ENCODE data around the gene OPHN1. TPM values are rescaled to one million over a fixed set of nuclear protein-coding genes. Genes with fewer than 3 reads are reported as not detected.

Gene OPHN1
- total RNA-seq, 6 donors from 2014 or later, result 10.0 to 40.9 (median 10.8) TPM

DNA sequence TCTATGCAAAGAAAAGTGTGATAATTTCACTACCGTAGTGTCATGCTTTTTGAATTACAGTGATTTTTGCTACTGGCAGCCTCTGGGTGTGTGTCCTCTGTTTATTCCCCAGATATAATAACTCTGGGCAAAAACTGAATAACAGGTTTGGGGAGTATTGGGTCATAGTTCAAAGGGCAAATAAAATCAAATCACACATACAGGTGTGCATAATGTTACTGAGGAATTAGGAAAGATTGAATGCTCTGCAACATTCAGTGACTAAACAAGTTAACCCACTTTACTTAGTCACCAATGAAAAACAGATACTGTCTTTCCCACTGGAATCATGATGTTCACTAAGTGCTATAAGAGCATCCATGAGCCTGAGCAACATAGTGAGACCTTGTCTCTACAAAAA lies 224.3 kb downstream of the OPHN1 start:
- no peak for DNase-seq
- no peak overlapping the region for H3K4me3 ChIP-seq
- no peak for ATAC-seq (ENCODE audit: low FRiP score in 2 of 2)
- H3K27ac ChIP-seq, result no peak overlapping the region
- no peaks in the 10 kb centered on the region for H3K9me3 ChIP-seq
- TF ChIP-seq POLR2AphosphoS5 (IDR thresholded peaks at IDR 0.05), result no peak
- no peak for TF ChIP-seq CTCF (IDR thresholded peaks at IDR 0.05)
- no peak for TF ChIP-seq POLR2A (IDR thresholded peaks at IDR 0.05)
- TF ChIP-seq EP300 (IDR thresholded peaks at IDR 0.05), result no peak
- no peaks in the 10 kb centered on the region for H3K27me3 ChIP-seq
- H3K36me3 ChIP-seq, result peaks cover 0 to 4% (median 0%) of the 10 kb centered on the region in 4 donors
- no peaks in the 10 kb centered on the region for H3K4me1 ChIP-seq
- 86 to 92% methylated on average over 1 of the region's 1 CpG for WGBS, 2 donors

DNA sequence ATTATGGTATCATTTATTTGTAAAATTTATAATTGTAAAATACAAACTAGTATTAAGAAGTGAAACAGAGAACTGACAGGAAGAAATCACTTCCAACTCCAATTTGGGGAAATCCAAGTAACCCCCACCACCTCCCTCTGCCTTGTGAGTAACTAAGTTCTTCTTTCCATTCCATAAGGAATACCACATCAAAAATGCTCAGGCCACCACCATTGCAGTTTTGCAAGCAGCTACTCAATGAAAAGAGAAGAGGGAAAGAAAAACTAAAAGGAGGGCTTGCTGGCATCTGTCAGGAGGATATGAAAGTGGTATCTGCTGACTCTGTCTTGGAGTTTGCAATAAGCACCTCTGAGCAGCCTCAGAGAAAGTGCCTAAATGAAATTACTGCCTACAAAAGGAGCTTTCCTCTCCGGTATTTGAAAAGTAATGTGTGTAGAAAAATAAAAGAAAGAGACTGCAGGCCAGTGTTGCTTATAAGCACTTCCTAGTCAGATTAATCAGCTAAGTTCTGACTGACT lies 228.7 kb downstream of the OPHN1 start:
- no peaks in the 10 kb centered on the region for H3K4me1 ChIP-seq
- WGBS, 2 donors, result 71 to 78% methylated on average over 1 of the region's 1 CpG
- DNase-seq, result no peak
- TF ChIP-seq POLR2A (IDR thresholded peaks at IDR 0.05), result no peak
- TF ChIP-seq CTCF (IDR thresholded peaks at IDR 0.05), result no peak
- H3K27ac ChIP-seq, result no peak overlapping the region
- no peaks in the 10 kb centered on the region for H3K27me3 ChIP-seq
- no peak overlapping the region for H3K4me3 ChIP-seq
- no peaks in the 10 kb centered on the region for H3K36me3 ChIP-seq
- no peak for ATAC-seq (ENCODE audit: low FRiP score in 2 of 2)
- H3K9me3 ChIP-seq, result no peaks in the 10 kb centered on the region

DNA sequence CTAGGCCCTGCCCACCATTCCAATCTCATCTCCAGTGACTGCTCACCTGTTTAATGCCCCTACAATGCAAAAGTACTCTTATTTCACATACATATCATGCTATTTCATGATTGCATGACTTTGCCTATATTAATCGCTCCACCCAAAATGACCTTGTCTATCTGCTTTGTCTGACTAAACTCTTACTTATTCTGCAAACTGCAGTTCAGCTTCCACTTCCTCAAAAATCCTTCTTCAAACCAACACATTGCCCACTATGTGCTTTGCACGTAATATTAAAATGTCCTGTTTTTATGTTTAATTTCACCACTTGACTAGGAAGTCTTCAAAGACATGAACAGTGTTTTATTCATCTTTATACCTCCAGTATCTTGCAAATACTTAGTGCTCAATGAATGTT lies 229.6 kb downstream of the OPHN1 start:
- ATAC-seq (ENCODE audit: low FRiP score in 2 of 2) (no peak), DNase-seq (no peak)
- TF ChIP-seq POLR2A (IDR thresholded peaks at IDR 0.05) (no peak), POLR2AphosphoS5 (IDR thresholded peaks at IDR 0.05) (no peak), EP300 (IDR thresholded peaks at IDR 0.05) (no peak), CTCF (IDR thresholded peaks at IDR 0.05) (no peak)
- Histone ChIP-seq H3K27ac (no peak overlapping the region), H3K27me3 (no peaks in the 10 kb centered on the region), H3K36me3 (no peaks in the 10 kb centered on the region), H3K9me3 (no peaks in the 10 kb centered on the region), H3K4me3 (no peak overlapping the region), H3K4me1 (no peaks in the 10 kb centered on the region)
- 70 to 81% methylated on average over 2 of the region's 2 CpGs for WGBS, 2 donors

DNA sequence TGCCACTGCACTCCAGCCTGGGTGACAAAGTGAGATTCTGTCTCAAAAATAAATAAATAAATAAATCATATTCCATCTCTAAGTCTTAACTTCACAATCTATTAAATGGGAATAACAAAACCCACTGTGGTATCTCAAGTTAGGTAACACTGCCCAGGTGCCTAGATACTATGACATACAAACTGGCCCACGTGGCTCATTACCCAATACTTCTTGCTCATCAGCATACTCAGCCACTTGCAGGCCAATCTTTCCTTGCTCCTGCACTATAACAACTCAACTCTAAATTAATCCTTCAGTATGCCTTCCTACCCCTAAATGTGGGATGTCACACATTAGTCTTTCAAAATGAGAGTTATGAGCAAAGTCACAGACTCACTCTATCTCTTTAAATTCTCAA lies 230.1 kb downstream of the OPHN1 start:
- H3K36me3 ChIP-seq, result no peaks in the 10 kb centered on the region
- H3K4me1 ChIP-seq, result no peaks in the 10 kb centered on the region
- no peak overlapping the region for H3K4me3 ChIP-seq
- H3K27me3 ChIP-seq, result no peaks in the 10 kb centered on the region
- no peak overlapping the region for H3K27ac ChIP-seq
- no peaks in the 10 kb centered on the region for H3K9me3 ChIP-seq
- no peak for TF ChIP-seq CTCF (IDR thresholded peaks at IDR 0.05)
- no peak for TF ChIP-seq POLR2A (IDR thresholded peaks at IDR 0.05)
- no peak for TF ChIP-seq EP300 (IDR thresholded peaks at IDR 0.05)
- no peak for TF ChIP-seq POLR2AphosphoS5 (IDR thresholded peaks at IDR 0.05)
- no peak for ATAC-seq (ENCODE audit: low FRiP score in 2 of 2)
- WGBS, 2 donors, result 57 to 88% methylated on average over 1 of the region's 1 CpG
- DNase-seq, result no peak

- WGBS, 2 donors, result 88 to 100% methylated on average over 3 to 4 of the region's 4 CpGs
- no peak for ATAC-seq (ENCODE audit: low FRiP score in 2 of 2)
Observed at GRCh38 chrX:68199062-68199848, 234.0 kb downstream of the OPHN1 start.

More at GRCh38 chrX:68199062-68199848, 234.0 kb downstream of the OPHN1 start:
- no peak for TF ChIP-seq POLR2A (IDR thresholded peaks at IDR 0.05)
- H3K36me3 ChIP-seq, result no peaks in the 10 kb centered on the region
- no peak overlapping the region for H3K4me3 ChIP-seq
- no peaks in the 10 kb centered on the region for H3K27me3 ChIP-seq
- H3K9me3 ChIP-seq, result no peaks in the 10 kb centered on the region
- no peak for DNase-seq
- H3K27ac ChIP-seq, result no peak overlapping the region
- no peaks in the 10 kb centered on the region for H3K4me1 ChIP-seq

Data from upper lobe of left lung (tissue), 6 donors.